Fibroblast of lung (primary cell): ENCODE data around the gene SMIM36. TPM values are rescaled to one million over a fixed set of nuclear protein-coding genes. Genes with fewer than 3 reads are reported as not detected.

Source experiments
- DNase-seq, 2 donors: peaks; one replicate each; pipeline versions ENCODE4 v3.0.0 to v3.0.0-alpha.2; 2010; ENCODE audit warnings: low read depth in 2 of 2
- H2AFZ ChIP-seq: 2 replicates; pipeline ENCODE4 v1.5.1; 2012; ENCODE audit warnings: low read length, control low read depth, inconsistent platforms
- H3K27ac ChIP-seq: 2 replicates; pipeline ENCODE4 v1.5.1; 2011; ENCODE audit warnings: low read length, control low read depth; ENCODE audit not compliant: insufficient read depth
- H3K27me3 ChIP-seq: 2 replicates; pipeline ENCODE4 v1.5.1; 2011; ENCODE audit warnings: mild to moderate bottlenecking, low read length; ENCODE audit not compliant: control insufficient read depth, insufficient read depth
- H3K36me3 ChIP-seq: 2 replicates; pipeline ENCODE4 v1.5.1; 2011; ENCODE audit warnings: low read length; ENCODE audit not compliant: control insufficient read depth, insufficient read depth
- H3K4me1 ChIP-seq: 2 replicates; pipeline ENCODE4 v1.5.1; 2011; ENCODE audit warnings: low read length; ENCODE audit not compliant: control insufficient read depth, insufficient read depth; ENCODE audit errors: extremely low read depth
- H3K4me2 ChIP-seq: 2 replicates; pipeline ENCODE4 v1.5.1; 2011; ENCODE audit warnings: low read length, control low read depth; ENCODE audit not compliant: insufficient read depth; ENCODE audit errors: extremely low read depth
- H3K4me3 ChIP-seq, 4 experiments: fragments of 200-600 bp in 1 of 4; sonication (generic) in 1 of 4; replicated peaks in 1 of 4; 2 replicates each; pipeline ENCODE4 v1.5.1; 2011 to 2016; ENCODE audit warnings: low read length in 4 of 4, low read depth in 3 of 4, mild to moderate bottlenecking in 3 of 4, control low read depth in 2 of 4, inconsistent platforms in 1 of 4, mixed read lengths in 1 of 4; ENCODE audit not compliant: insufficient read depth in 1 of 4; ENCODE audit errors: control extremely low read depth in 1 of 4
- H3K79me2 ChIP-seq: 2 replicates; pipeline ENCODE4 v1.5.1; 2012; ENCODE audit warnings: mild to moderate bottlenecking, low read length, inconsistent platforms; ENCODE audit not compliant: control insufficient read depth, insufficient read depth
- H3K9ac ChIP-seq: 2 replicates; pipeline ENCODE4 v1.5.1; 2011; ENCODE audit warnings: mild to moderate bottlenecking, low read length, control low read depth; ENCODE audit not compliant: insufficient read depth
- H3K9me3 ChIP-seq: 2 replicates; pipeline ENCODE4 v1.5.1; 2012; ENCODE audit warnings: low read depth, low read length; ENCODE audit not compliant: control insufficient read depth, insufficient read depth
- H4K20me1 ChIP-seq: 2 replicates; pipeline ENCODE4 v1.5.1; 2011; ENCODE audit warnings: low read length; ENCODE audit not compliant: control insufficient read depth, insufficient read depth; ENCODE audit errors: extremely low read depth
- EZH2 ChIP-seq: IDR thresholded peaks from 2 replicates; pipeline ENCODE4 v1.5.1; 2012; ENCODE audit warnings: low read length, control low read depth, mild to moderate bottlenecking; ENCODE audit errors: missing control alignments
- polyA minus RNA-seq: library from RNA; depleted of rRNA, polyadenylated mRNA; stranded (reverse); fragments of >200 nt; gene quantifications from 2 replicates; pipeline ENCODE4 v1.2.3, GENCODE V29; 2011; ENCODE audit warnings: low replicate concordance
- polyA plus RNA-seq, 2 donors: library from polyadenylated mRNA; depleted of rRNA in 1 of 2; stranded (reverse) in 1 of 2; unstranded in 1 of 2; fragments of >200 nt; gene quantifications; 2 replicates each; pipeline ENCODE4 v1.2.1, GENCODE V29; 2011 to 2012; ENCODE audit warnings: missing spikeins in 1 of 2
- total RNA-seq: library from RNA; depleted of rRNA; stranded (reverse); fragments of >200 nt; gene quantifications from 2 replicates; pipeline ENCODE4 v1.2.1, GENCODE V29; 2014
- TF ChIP-seq, protein P1 (sequence below), 2 donors: IDR thresholded peaks in 1 of 2; conservative IDR thresholded peaks in 1 of 2; 1 replicate in 1 of 2; 2 replicates in 1 of 2; pipeline ENCODE4 v1.5.1; 2011 to 2012; ENCODE audit warnings: low read length in 2 of 2, control low read depth in 1 of 2, inconsistent platforms in 1 of 2, low read depth in 1 of 2, mild to moderate bottlenecking in 1 of 2

SMIM36 gene
- total RNA-seq, result not detected in 2 replicates
- not detected in 2 replicates for polyA plus RNA-seq
- not detected in 2 replicates for polyA plus RNA-seq (2012)
- polyA minus RNA-seq, result not detected in 2 replicates

- Histone ChIP-seq H3K4me2 (no peak within 1 kb of the TSS), H3K9me3 (no peaks in the 10 kb centered on the region), H3K36me3 (no peaks in the 10 kb centered on the region), H2AFZ (no peak within 1 kb of the TSS), H3K4me3 (no peak within 1 kb of the TSS), H3K27ac (no peak within 1 kb of the TSS), H3K9ac (no peak within 1 kb of the TSS), H3K79me2 (no peaks in the 10 kb centered on the region), H3K27me3 (peaks cover 5% of the 10 kb centered on the region), H3K4me1 (no peaks in the 10 kb centered on the region), H4K20me1 (no peaks in the 10 kb centered on the region)
- DNase-seq, result no peak
- TF ChIP-seq EZH2, result no peak
- TF ChIP-seq, protein P1, sequence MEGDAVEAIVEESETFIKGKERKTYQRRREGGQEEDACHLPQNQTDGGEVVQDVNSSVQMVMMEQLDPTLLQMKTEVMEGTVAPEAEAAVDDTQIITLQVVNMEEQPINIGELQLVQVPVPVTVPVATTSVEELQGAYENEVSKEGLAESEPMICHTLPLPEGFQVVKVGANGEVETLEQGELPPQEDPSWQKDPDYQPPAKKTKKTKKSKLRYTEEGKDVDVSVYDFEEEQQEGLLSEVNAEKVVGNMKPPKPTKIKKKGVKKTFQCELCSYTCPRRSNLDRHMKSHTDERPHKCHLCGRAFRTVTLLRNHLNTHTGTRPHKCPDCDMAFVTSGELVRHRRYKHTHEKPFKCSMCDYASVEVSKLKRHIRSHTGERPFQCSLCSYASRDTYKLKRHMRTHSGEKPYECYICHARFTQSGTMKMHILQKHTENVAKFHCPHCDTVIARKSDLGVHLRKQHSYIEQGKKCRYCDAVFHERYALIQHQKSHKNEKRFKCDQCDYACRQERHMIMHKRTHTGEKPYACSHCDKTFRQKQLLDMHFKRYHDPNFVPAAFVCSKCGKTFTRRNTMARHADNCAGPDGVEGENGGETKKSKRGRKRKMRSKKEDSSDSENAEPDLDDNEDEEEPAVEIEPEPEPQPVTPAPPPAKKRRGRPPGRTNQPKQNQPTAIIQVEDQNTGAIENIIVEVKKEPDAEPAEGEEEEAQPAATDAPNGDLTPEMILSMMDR (conservative IDR thresholded peaks at IDR 0.05 in 1 of 2, IDR thresholded peaks at IDR 0.05 in 1 of 2; ENCODE audit: low read depth in 1 of 2, low read length in 2 of 2), result no peak
These were observed at the start of gene SMIM36 for GRCh38 chr17:55510986-55511721. TSS of gene SMIM36 (minus strand) at chr17:55511452.

DNA sequence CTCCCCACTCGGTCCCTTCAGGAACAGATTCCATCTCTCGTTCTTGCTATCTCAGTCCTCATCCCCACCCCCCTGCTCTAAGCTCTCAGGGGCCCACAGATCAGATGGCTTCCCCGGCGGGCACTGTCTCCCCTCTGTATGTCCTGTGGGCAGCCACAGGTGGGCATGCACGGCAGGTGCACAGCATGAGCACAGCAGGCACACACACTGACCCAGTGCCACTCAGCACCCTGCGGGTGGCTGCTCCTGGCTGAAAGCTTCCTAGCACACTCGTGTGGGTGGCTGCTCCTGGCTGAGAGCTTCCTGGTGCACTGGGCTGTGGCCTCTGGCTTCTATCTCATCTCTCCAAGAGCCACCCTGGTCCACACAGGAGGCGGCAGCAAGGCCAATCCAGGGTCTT is 44.5 kb upstream of the SMIM36 start:
- Histone ChIP-seq H3K4me3 (no peak overlapping the region), H4K20me1 (no peaks in the 10 kb centered on the region), H3K79me2 (no peaks in the 10 kb centered on the region), H3K4me2 (no peak overlapping the region), H3K36me3 (no peaks in the 10 kb centered on the region), H3K9ac (no peak overlapping the region), H3K9me3 (no peaks in the 10 kb centered on the region), H3K4me1 (no peaks in the 10 kb centered on the region), H2AFZ (no peak overlapping the region), H3K27me3 (no peaks in the 10 kb centered on the region), H3K27ac (no peak overlapping the region)
- TF ChIP-seq, protein P1 (conservative IDR thresholded peaks at IDR 0.05 in 1 of 2, IDR thresholded peaks at IDR 0.05 in 1 of 2; ENCODE audit: low read depth in 1 of 2, low read length in 2 of 2), result no peak
- no peak for TF ChIP-seq EZH2
- no peak for DNase-seq

DNA sequence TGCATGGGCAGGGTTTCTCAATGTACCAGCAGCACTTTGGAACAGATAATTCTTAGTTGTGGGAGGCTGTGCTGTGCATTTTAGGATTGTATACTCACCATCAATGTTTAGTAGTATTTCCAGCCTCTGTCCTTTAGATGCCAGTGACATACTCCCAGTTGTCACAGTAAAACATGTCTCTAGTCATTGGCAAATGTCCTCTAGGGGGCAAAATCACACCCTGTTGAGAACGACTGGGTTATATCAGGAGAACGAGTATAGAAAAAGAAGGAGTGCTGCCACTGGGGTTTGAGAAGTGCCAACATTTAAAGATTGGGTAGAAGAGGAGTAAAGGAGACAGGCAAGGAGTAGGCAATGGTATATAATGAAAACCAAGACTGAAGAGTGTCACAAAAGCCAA is 37.9 kb upstream of the SMIM36 start:
- H3K9me3 ChIP-seq, result no peaks in the 10 kb centered on the region
- no peak overlapping the region for H3K9ac ChIP-seq
- TF ChIP-seq, protein P1 (conservative IDR thresholded peaks at IDR 0.05 in 1 of 2, IDR thresholded peaks at IDR 0.05 in 1 of 2; ENCODE audit: low read depth in 1 of 2, low read length in 2 of 2), result peak; percentile 17 to 28
- no peak for TF ChIP-seq EZH2
- no peaks in the 10 kb centered on the region for H3K79me2 ChIP-seq
- H3K27ac ChIP-seq, result no peak overlapping the region
- H3K4me1 ChIP-seq, result no peaks in the 10 kb centered on the region
- H3K36me3 ChIP-seq, result no peaks in the 10 kb centered on the region
- H3K27me3 ChIP-seq, result no peaks in the 10 kb centered on the region
- no peak overlapping the region for H3K4me3 ChIP-seq
- DNase-seq, result no peak
- H3K4me2 ChIP-seq, result no peak overlapping the region
- no peaks in the 10 kb centered on the region for H4K20me1 ChIP-seq
- no peak overlapping the region for H2AFZ ChIP-seq
